GM18907 (cell line): ENCODE measurements around the gene B3GLCT.
A peak's percentile ranks its signal among the peaks of the same experiment; 100 is the strongest.
"Not testable (repeated sequence)": the region's sequence is repeated elsewhere in the genome, so short reads cannot be mapped to it uniquely, and the experiment has no call there.

Source experiments
- ATAC-seq: cut with Tn5 transposase; IDR thresholded peaks from one replicate; pipeline ENCODE4 v1.9.1; 2021; ENCODE audit warnings: mild to moderate bottlenecking, moderate library complexity; ENCODE audit not compliant: unreplicated experiment

B3GLCT gene

DNA sequence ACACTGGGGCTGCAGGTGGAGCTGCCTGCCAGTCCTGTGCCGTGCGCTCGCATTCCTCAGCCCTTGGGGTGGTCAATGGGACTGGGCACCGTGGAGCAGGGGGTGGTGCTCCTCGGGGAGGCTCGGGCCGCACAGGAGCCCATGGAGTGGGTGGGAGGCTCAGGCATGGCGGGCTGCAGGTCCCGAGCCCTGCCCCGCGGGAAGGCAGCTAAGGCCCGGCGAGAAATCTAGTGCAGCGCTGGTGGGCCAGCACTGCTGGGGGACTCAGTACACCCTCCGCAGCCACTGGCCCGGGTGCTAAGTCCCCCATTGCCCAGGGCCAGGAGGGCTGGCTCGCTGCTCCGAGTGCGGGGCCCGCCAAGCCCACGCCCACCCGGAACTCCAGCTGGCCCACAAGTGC lies 139.8 kb downstream of the B3GLCT start:
- ATAC-seq = not testable (repeated sequence)

DNA sequence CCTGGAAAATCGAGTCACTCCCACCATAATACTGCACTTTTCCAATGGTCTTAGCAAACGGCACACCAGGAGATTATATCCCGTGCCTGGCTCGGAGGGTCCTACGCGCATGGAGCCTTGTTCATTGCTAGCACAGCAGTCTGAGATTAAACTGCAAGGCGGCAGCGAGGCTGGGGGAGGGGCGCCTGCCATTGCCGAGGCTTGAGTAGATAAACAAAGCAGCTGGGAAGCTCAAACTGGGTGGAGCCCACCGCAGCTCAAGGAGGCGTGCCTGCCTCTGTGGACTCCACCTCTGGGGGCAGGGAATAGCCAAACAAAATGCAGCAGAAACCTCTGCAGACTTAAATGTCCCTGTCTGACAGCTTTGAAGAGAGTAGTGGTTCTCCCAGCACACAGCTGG lies 141.1 kb downstream of the B3GLCT start:
- ATAC-seq = not testable (repeated sequence)

DNA sequence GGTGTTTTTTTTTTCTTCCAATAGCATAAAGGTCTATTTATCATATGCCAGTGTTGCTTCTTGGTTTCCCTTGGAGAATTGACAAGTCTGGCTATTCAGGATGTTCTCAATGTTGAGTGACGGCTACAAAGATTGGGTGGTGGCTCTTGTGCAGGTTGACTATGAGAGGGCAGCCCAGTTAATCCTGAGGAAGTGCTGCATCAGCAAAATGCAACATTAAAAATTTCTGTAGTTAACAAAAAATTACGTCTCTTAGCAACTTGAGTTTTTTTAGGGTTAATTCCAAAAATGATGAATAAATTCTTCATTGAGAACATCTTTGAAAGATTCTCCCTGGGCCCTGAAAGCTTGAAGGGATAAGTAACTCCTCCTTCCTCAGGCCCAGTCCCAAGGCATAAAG lies 147.1 kb downstream of the B3GLCT start:
- ATAC-seq = no peak

DNA sequence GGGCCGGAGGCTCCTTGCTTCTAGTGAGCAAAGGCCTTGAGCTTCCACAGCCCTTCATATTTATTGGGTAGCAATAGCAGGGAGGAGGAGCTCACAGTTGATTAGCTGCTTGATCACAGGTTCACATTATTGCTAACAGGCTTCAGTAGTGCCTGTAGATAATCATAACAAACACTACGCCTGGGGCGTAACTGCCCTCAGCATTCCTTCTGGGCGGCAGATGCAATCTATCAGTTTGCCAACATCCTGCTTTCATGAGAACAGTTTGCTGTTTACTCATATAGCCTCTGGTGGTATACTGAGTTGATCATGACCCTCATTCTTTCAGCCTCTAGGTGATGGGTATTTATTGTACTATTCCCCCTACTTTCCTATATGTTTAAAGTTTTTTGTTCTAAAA lies 149.4 kb downstream of the B3GLCT start:
- no peak for ATAC-seq

DNA sequence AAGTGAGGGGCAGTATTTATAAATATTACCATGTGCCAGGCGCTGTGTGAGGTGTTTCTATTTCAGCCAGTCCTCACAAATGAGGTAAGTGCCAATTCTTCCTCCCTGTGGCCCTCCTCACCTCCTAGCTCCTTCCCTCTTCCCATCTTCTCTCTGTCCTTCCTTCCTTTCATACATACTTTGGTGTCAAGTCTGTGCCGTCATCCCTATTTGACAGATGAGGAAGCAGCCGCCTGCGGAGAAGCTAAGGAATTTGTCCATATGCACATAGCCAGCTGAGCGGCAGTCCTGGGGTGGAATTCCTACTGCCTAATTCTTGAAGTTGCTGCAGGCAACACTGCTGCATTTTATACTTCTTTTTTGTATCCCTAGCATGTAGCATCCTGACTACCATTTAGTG lies 150.8 kb downstream of the B3GLCT start:
- ATAC-seq = no peak

DNA sequence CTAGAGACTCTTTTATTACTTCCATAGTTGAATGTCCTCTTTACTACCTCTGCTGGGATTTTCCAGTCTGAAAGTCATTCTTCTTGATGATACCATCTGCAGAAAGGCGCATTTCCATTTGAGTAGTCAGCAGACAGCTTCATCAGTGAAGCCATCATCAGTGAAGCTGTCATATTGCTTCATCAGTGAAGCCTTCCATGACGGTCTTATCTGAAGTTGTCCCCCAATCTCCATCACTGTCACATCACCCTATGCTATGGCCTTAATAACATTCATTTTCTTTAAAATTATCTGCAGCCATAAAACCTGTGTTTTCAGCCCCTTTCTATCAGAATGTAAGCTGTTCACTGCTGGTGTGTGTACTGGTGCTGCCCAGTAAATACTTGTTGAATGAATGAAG lies 151.6 kb downstream of the B3GLCT start:
- no peak for ATAC-seq

DNA sequence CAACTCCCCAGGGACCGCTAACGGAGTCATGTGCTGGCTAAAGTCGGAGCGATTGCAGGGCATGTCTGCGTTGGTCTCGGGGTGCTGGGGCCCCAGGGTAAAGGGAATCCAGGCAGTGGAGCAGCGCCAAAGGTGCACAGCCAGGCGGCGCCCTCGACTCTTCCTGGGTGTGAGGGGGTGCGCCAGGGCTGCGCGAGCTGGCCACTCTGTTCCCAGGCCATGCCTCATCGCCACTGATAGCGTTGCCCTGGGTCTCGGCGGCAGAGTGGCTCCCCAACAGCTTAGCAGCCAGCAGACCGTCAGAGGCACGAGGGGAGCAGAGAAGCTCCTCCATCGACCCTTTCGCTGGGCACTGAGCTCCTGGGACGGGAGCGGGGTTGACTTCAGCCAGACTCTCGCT lies 152.7 kb downstream of the B3GLCT start:
- ATAC-seq = no peak

DNA sequence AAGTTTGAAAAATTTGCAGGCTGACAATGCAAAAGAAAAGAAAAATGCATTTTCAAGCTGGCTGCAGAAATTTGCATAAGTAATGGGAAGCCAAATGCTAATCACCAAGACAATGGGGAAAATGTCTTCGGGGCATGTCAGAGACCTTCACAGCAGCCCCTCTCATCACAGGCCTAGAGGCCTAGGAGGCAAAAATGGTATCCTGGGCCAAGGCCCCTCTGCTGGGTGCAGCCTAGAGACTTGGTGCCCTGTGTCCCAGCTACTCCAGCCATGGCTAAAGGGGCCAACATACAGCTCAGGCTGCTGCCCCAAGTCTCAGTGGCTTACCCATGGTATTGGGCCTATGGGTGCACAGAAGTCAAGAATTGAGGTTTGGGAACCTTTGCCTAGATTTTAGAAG lies 155.2 kb downstream of the B3GLCT start:
- ATAC-seq = no peak

DNA sequence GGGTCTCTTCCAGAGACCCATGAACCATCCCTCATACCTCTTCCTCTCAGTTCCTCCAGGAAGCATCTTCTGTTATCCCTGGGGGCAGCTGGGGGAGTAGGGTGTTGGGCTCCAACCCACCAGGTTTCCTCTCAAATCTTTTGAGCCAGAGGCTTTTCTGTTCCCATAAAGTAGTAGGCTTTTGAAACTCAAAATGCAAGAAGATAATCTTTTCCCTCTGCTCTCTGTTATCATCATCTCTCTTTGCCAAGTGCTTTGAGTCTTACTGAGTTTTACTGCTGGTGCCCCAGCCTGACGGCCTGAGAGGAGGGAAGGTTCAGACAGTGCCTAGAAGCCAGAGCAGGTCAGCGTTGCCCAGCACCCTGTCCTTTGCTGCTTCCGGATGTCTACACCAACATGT lies 157.2 kb downstream of the B3GLCT start:
- no peak for ATAC-seq

DNA sequence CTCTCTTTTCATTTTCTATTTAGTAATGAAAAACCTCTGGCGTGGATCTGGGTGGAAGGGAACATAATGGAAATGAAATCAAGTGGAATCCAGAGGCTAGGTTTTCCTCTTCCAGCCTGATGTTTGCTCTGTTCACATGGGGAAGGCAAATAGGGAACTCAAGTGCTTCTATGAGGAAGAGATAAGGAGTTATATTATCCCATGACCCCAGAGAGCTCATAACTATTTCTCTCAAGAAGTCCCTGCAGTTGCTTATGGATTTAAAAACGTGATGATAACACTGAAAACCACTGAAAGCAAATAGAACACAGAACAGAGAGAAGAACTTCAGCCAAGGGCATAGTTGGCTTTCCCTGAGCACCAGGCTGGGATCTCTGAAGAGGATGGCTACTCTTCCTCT lies 157.8 kb downstream of the B3GLCT start:
- no peak for ATAC-seq

DNA sequence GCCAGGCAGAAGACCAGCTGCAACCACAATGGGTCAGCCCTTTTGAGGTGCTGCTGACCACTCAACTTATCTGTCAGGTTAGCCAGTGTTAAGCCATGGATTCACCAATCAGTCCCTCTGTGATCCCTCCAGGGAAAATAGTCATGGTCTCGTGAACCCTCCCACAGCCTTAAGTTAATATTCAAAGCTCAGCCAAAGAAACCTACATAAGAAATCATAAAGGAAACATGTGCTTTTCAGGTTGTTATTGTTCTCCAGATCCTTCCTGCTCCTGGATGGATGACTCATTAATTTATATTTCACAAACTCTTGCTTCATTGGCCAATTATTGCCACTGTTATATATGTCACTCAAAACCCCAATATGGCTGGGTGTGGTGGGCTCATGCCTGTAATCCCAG lies 161.9 kb downstream of the B3GLCT start:
- ATAC-seq = no peak

DNA sequence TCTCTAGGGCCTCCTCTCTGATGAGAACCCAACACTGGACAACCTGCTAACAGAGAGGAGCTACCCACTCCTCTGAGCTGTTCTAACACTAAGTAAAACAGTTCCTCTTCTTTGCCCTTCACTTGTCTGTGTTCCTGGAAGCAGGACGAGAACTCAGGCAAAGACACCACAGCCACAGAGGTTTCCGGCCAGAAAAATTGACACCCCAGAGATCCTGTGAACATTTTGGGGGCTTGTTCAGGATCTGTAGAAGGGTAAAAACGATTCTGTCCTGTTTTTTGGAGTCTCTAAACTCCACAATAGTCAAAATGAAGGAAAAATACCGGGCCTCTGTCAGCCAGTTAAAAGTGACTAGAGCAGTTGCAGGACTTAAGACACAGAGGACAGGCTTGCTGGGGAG lies 165.9 kb downstream of the B3GLCT start:
- ATAC-seq = no peak

DNA sequence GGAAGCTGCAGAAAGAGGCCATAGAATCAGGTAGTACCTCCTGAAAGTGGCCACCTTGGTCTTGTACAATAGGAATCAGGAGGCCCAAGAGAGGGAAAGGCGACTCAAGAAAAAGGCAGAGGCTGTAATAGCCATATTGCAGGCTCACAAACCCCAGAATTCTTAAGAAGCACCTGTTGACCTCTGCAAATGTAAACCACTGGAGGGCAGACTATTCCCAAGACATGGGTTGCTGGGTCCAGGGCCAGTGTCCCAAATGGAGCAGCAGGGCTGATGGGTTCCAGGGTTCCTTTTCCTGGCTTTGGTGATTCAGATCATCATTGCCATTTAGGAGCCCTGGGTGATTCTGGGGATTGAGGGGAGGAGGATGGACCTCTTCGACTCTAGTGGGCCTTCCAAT lies 167.6 kb downstream of the B3GLCT start:
- no peak for ATAC-seq

DNA sequence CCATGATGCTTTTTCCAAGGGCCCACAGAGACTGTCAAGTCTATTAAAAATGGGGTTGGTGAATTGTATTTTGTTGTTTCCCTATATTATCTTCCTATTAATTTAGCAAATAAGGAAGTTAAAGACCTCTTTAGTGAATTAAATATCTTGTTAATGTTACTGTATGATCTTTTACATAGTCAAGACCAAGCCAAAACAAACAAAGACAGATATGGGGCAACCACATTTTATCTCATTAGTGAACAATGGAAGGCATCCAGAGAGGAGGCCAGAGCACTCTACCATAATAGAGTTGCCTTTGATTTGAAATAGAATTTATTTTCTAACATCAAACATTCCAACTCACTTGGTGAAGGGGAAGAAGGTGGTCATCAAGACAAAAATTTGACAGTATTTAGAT lies 169.4 kb downstream of the B3GLCT start:
- no peak for ATAC-seq

DNA sequence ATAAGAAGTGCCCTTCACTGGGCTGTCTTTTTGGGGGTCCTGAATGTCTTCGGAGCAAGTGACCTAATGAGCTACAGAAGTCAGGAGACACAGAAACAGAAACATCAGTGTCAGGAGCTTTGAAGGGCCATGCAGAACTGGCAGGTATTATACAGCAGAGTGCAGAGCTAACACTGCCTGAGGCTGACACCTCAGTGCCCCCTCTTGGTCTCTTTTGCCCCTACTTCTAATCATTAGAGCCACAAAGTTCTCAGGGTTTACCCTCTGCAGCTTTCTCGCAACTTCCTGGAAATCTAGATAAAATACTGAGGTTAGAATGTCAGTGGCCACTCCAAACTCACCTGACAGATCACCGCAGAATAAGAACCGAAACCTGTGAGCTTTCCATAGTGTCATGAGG lies 172.7 kb downstream of the B3GLCT start:
- ATAC-seq = no peak

DNA sequence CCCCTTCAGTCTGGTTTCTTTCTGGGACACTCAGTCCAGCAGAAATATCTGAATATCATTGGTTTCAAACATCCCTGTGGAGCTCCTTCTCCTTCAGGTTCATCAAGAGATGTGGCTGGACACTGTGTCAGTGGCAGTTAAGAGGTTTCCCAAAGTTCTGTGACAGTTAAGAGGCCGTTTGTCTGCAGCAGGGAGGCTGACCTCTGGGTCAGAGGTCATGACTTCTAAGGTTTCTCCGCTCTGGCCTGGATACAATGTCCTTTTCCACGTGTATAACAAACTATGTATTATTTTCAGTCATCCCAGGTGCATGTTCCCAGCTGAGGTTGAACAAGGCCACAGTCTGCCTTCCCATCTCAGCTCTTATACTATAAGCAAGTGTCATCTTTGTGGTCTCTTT lies 174.9 kb downstream of the B3GLCT start:
- no peak for ATAC-seq

DNA sequence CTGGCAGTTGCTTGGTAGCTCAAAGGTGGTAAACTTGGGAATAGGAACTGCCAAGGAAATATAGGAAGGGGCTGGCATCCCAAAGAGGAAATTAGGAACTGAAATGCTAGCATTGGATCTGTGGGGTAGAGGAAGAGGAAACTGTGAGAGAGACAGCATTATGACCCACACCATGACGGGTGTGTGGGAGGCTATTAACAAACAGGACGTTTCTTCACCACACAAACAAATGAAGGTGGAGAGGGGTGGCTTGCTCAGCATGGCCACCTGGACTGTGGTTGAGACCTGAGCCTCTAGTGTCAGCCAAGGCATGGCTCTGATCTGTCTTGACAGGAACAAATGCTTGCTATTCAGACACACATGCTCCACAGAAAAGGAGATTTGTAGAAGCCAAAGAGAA lies 178.2 kb downstream of the B3GLCT start:
- peak; percentile 84 for ATAC-seq

DNA sequence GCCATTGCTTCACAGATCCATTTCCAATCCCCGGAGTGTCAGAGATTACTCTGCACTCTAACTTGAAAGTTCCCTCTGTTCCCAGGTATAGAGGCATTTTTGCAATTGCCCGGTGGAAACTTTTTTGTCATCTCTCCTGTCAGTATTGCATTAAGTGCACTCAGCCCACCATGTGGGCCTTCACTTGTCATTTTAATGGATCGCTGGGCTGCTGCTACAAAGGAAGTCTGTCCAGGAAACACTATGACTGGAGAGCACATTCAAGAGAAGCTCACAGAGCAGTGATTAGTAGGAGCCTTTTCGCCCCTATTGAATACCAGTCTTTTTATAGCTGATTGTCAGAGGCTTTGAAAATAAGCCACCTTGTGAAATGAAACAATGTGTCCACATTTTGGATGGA lies 180.9 kb downstream of the B3GLCT start:
- ATAC-seq = no peak
